H9 (cell line): ENCODE results near the gene ACKR3. TPM values are rescaled to one million over a fixed set of nuclear protein-coding genes. Genes with fewer than 3 reads are reported as not detected.

Source experiments
- DNase-seq: peaks from one replicate; pipeline ENCODE4 v3.0.0-alpha.2; 2017
- H2AFZ ChIP-seq: one replicate; pipeline ENCODE4 v1.6.1; 2013; ENCODE audit warnings: mild to moderate bottlenecking, low read length, control low read depth, moderate library complexity
- H2AK5ac ChIP-seq: 2 replicates; pipeline ENCODE4 v1.6.1; 2013; ENCODE audit warnings: low read length, control low read depth, mixed read lengths; ENCODE audit not compliant: insufficient read length
- H2BK120ac ChIP-seq: one replicate; pipeline ENCODE4 v1.6.1; 2013; ENCODE audit warnings: low read depth, mild to moderate bottlenecking, low read length, control low read depth, inconsistent platforms; ENCODE audit not compliant: poor library complexity, severe bottlenecking
- H2BK12ac ChIP-seq: 2 replicates; pipeline ENCODE4 v1.6.1; 2013; ENCODE audit warnings: low read length, control low read depth, mixed read lengths, low read depth; ENCODE audit not compliant: insufficient read length
- H2BK15ac ChIP-seq: 2 replicates; pipeline ENCODE4 v1.6.1; 2013; ENCODE audit warnings: low read depth, low read length, control low read depth
- H2BK20ac ChIP-seq: one replicate; pipeline ENCODE4 v1.6.1; 2013; ENCODE audit warnings: low read depth, mild to moderate bottlenecking, low read length, control low read depth, inconsistent platforms; ENCODE audit not compliant: poor library complexity, severe bottlenecking
- H2BK5ac ChIP-seq: 2 replicates; pipeline ENCODE4 v1.6.1; 2013; ENCODE audit warnings: low read length, control low read depth, mixed read lengths; ENCODE audit not compliant: insufficient read length
- H3K14ac ChIP-seq: 2 replicates; pipeline ENCODE4 v1.6.1; 2013; ENCODE audit warnings: low read length, control low read depth; ENCODE audit not compliant: insufficient read depth
- H3K18ac ChIP-seq: 2 replicates; pipeline ENCODE4 v1.6.1; 2013; ENCODE audit warnings: low read depth, mild to moderate bottlenecking, mixed read lengths, low read length, control low read depth; ENCODE audit not compliant: insufficient read length
- H3K23ac ChIP-seq: 2 replicates; pipeline ENCODE4 v1.6.1; 2013; ENCODE audit warnings: low read length, control low read depth, mixed read lengths, low read depth; ENCODE audit not compliant: insufficient read length
- H3K23me2 ChIP-seq: 2 replicates; pipeline ENCODE4 v1.6.1; 2013; ENCODE audit warnings: low read depth, mild to moderate bottlenecking, mixed read lengths, low read length, control low read depth; ENCODE audit not compliant: insufficient read length, poor library complexity, severe bottlenecking
- H3K27ac ChIP-seq: 2 replicates; pipeline ENCODE4 v1.5.1; 2013; ENCODE audit warnings: low read length, control low read depth, mixed read lengths, low read depth; ENCODE audit not compliant: insufficient read length
- H3K27me3 ChIP-seq: 2 replicates; pipeline ENCODE4 v1.6.1; 2013; ENCODE audit warnings: low read length, control low read depth, inconsistent platforms; ENCODE audit not compliant: insufficient read depth
- H3K4ac ChIP-seq: 2 replicates; pipeline ENCODE4 v1.6.1; 2013; ENCODE audit warnings: low read depth, mild to moderate bottlenecking, control low read depth, inconsistent platforms, low read length, moderate library complexity
- H3K4me1 ChIP-seq: 2 replicates; pipeline ENCODE4 v1.6.1; 2013; ENCODE audit warnings: low read length, control low read depth, inconsistent platforms; ENCODE audit not compliant: insufficient read depth
- H3K4me2 ChIP-seq: 2 replicates; pipeline ENCODE4 v1.6.1; 2013; ENCODE audit warnings: low read length, control low read depth, mixed read lengths; ENCODE audit not compliant: insufficient read length, insufficient read depth
- H3K56ac ChIP-seq: 2 replicates; pipeline ENCODE4 v1.6.1; 2013; ENCODE audit warnings: low read depth, mild to moderate bottlenecking, mixed read lengths, low read length, control low read depth; ENCODE audit not compliant: insufficient read length
- H3K79me1 ChIP-seq: 2 replicates; pipeline ENCODE4 v1.6.1; 2013; ENCODE audit warnings: low read depth, mild to moderate bottlenecking, moderate library complexity, low read length, control low read depth, inconsistent platforms; ENCODE audit not compliant: insufficient read depth, poor library complexity, severe bottlenecking
- H3K79me2 ChIP-seq: 2 replicates; pipeline ENCODE4 v1.6.1; 2013; ENCODE audit warnings: low read length, control low read depth, inconsistent platforms; ENCODE audit not compliant: insufficient read depth
- H3K9ac ChIP-seq: 2 replicates; pipeline ENCODE4 v1.6.1; 2013; ENCODE audit warnings: low read length, control low read depth, mixed read lengths; ENCODE audit not compliant: insufficient read length; ENCODE audit errors: extremely low read depth
- H3K9me3 ChIP-seq: one replicate; pipeline ENCODE4 v1.6.1; 2013; ENCODE audit warnings: low read depth, low read length, inconsistent platforms; ENCODE audit not compliant: control insufficient read depth
- H3T11ph ChIP-seq: one replicate; pipeline ENCODE4 v1.6.1; 2013; ENCODE audit warnings: mild to moderate bottlenecking, low read length, control low read depth, inconsistent platforms
- H4K20me1 ChIP-seq: one replicate; pipeline ENCODE4 v1.6.1; 2013; ENCODE audit not compliant: control insufficient read depth, insufficient read length, insufficient read depth
- H4K5ac ChIP-seq: 2 replicates; pipeline ENCODE4 v1.6.1; 2013; ENCODE audit warnings: low read depth, mild to moderate bottlenecking, mixed read lengths, low read length, control low read depth; ENCODE audit not compliant: insufficient read length
- H4K8ac ChIP-seq: replicated peaks from 2 replicates; pipeline ENCODE4 v1.6.1; 2013; ENCODE audit warnings: low read length, control low read depth, mixed read lengths, low read depth; ENCODE audit not compliant: insufficient read length
- H4K91ac ChIP-seq: 2 replicates; pipeline ENCODE4 v1.6.1; 2013; ENCODE audit warnings: low read depth, mild to moderate bottlenecking, moderate library complexity, mixed read lengths, low read length, control low read depth; ENCODE audit not compliant: insufficient read length
- H3K27ac Mint-ChIP-seq, 3 experiments: 2 replicates in 2 of 3; 3 replicates in 1 of 3; pipeline ENCODE4 v1.8.0; 2020 to 2021; ENCODE audit warnings: mixed read lengths in 3 of 3, mild to moderate bottlenecking in 1 of 3, moderate library complexity in 1 of 3
- H3K27me3 Mint-ChIP-seq: 2 replicates; pipeline ENCODE4 v1.8.0; 2021; ENCODE audit warnings: low read depth, mild to moderate bottlenecking, moderate library complexity, mixed read lengths
- H3K36me3 Mint-ChIP-seq, 3 experiments: 2 replicates in 2 of 3; 3 replicates in 1 of 3; pipeline ENCODE4 v1.8.0; 2020 to 2021; ENCODE audit warnings: low read depth in 3 of 3, mixed read lengths in 3 of 3; ENCODE audit not compliant: insufficient read depth in 1 of 3
- H3K4me1 Mint-ChIP-seq, 2 experiments: 2 replicates each; pipeline ENCODE4 v1.8.0; 2020; ENCODE audit warnings: mixed read lengths in 2 of 2
- H3K4me3 Mint-ChIP-seq, 2 experiments: 2 replicates in 1 of 2; 3 replicates in 1 of 2; pipeline ENCODE4 v1.8.0; 2020 to 2021; ENCODE audit warnings: mild to moderate bottlenecking in 2 of 2, mixed read lengths in 2 of 2, moderate library complexity in 1 of 2
- H3K9me3 Mint-ChIP-seq, 2 experiments: 2 replicates in 1 of 2; 3 replicates in 1 of 2; pipeline ENCODE4 v1.8.0; 2020; ENCODE audit warnings: mild to moderate bottlenecking in 2 of 2, mixed read lengths in 2 of 2, moderate library complexity in 1 of 2
- CTCF ChIP-seq: fragments of 200-600 bp; sonication (generic); conservative IDR thresholded peaks from 3 replicates; pipeline ENCODE4 v1.8.0; 2021; ENCODE audit warnings: antibody characterized with exemption, mild to moderate bottlenecking
- WGBS: extraction: QIAGEN DNeasy Blood & Tissue Kit; methylation state at CpG from one replicate; pipeline ENCODE4 v1.1.7; 2013; ENCODE audit warnings: missing lambda C conversion rate, low lambda C conversion rate, mixed read lengths; ENCODE audit not compliant: insufficient read length; ENCODE audit errors: extremely low coverage; 5-methylcytosine and 5-hydroxymethylcytosine counted together
- total RNA-seq: library from RNA; stranded (reverse); gene quantifications from 2 replicates; pipeline ENCODE4 v1.2.1, GENCODE V29; 2021

ACKR3 gene
- total RNA-seq, 1 experiment from 2014 or later, result 0.44 TPM

- no peaks in the 10 kb centered on the region for H3K79me1 ChIP-seq
- H3K18ac ChIP-seq, result no peak overlapping the region
- no peak overlapping the region for H3K56ac ChIP-seq
- no peak overlapping the region for H4K8ac ChIP-seq
- no peak overlapping the region for H3K4ac ChIP-seq
- H2BK120ac ChIP-seq, result no peak overlapping the region
- H2BK15ac ChIP-seq, result no peak overlapping the region
- H4K20me1 ChIP-seq, result no peaks in the 10 kb centered on the region
- H3K27me3 ChIP-seq, result no peaks in the 10 kb centered on the region
- Mint-ChIP-seq H3K36me3 (peaks cover 0 to 5% (median 0%) of the 10 kb centered on the region in 3 experiments; a peak in 1 of 7 replicates), H3K27me3 (peaks cover 10% of the 10 kb centered on the region), H3K4me3 (no peak overlapping the region), H3K9me3 (no peaks in the 10 kb centered on the region; a peak in 2 of 5 replicates), H3K27ac (no peak overlapping the region), H3K4me1 (peaks cover 14 to 15% of the 10 kb centered on the region in 2 experiments)
- no peak overlapping the region for H2AFZ ChIP-seq
- no peaks in the 10 kb centered on the region for H3K9me3 ChIP-seq
- no peak overlapping the region for H3K4me2 ChIP-seq
- no peak overlapping the region for H3K14ac ChIP-seq
- H4K91ac ChIP-seq, result no peak overlapping the region
- no peak overlapping the region for H3T11ph ChIP-seq
- no peaks in the 10 kb centered on the region for H3K23me2 ChIP-seq
- H3K27ac ChIP-seq, result no peak overlapping the region
- no peak overlapping the region for H3K9ac ChIP-seq
- no peak overlapping the region for H2BK20ac ChIP-seq
- no CpG with 5 or more reads among the region's 7 CpGs for WGBS
- no peak for DNase-seq
- H2AK5ac ChIP-seq, result no peak overlapping the region
- no peak for TF ChIP-seq CTCF
- H4K5ac ChIP-seq, result no peak overlapping the region
- H3K4me1 ChIP-seq, result no peaks in the 10 kb centered on the region; the same call in 1 of the 2 replicates
- no peak overlapping the region for H2BK12ac ChIP-seq
- H2BK5ac ChIP-seq, result no peak overlapping the region
- no peak overlapping the region for H3K23ac ChIP-seq
- no peaks in the 10 kb centered on the region for H3K79me2 ChIP-seq
Measured at GRCh38 chr2:236546561-236547002, 23.0 kb upstream of the ACKR3 start.
